ENCODE results near the gene APOL1. TPM values are rescaled to one million over a fixed set of nuclear protein-coding genes. Genes with fewer than 3 reads are reported as not detected.

The APOL1 gene
- total RNA-seq, 4 donors from 2014 or later, result 0.87 to 11.1 (median 6.2) TPM

DNA sequence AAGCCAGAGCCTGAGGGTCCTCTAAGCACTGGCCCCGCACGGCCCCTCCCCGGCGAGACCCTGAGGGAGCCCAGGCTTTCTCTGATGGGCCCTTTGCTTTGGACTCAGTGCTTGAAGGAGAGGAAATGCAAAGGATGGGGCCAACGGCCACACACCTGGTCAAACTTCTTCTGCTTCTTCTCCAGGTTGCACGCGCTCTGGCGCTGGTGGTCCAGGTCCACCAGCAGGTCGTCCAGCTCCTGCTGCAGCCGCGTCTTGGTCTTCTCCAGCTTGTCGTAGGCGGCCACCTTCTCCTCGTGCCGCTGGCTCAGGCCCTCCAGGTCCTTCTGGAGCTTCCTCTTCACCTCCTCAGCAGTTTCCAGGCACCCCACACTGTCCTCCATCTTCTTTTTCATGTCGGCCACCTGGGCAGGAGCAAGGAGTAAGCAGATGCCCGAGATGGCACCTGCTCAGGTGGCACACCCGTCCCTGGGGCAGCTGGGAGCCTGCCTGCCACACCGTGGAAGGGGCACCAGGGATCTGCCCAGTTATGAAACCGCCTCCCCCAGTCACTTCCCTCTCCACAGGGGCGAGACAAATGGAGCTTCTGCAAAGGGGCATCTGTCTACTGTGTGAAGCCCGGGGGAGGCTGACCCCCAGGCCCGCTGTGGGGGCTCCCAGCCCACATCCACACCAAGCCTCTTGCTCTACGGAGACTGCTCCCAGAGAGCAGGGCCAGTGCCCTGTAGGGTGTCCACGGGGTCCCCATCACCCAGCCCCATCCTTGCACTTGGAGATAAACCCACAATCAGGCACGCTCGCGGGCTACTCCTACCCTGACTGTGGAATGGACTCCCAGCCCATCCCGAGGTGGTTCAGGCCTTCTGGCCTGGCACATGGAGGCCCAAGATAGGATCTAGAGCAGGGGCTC is 39.2 kb downstream of the APOL1 start:
- Histone ChIP-seq H3K27ac (no peak overlapping the region), H3K36me3 (peaks cover 3 to 85% of the 10 kb centered on the region in 2 donors)
- intact Hi-C loops (cut with DNase I; ENCODE audit: low total_unique reads), result no loop called here

DNA sequence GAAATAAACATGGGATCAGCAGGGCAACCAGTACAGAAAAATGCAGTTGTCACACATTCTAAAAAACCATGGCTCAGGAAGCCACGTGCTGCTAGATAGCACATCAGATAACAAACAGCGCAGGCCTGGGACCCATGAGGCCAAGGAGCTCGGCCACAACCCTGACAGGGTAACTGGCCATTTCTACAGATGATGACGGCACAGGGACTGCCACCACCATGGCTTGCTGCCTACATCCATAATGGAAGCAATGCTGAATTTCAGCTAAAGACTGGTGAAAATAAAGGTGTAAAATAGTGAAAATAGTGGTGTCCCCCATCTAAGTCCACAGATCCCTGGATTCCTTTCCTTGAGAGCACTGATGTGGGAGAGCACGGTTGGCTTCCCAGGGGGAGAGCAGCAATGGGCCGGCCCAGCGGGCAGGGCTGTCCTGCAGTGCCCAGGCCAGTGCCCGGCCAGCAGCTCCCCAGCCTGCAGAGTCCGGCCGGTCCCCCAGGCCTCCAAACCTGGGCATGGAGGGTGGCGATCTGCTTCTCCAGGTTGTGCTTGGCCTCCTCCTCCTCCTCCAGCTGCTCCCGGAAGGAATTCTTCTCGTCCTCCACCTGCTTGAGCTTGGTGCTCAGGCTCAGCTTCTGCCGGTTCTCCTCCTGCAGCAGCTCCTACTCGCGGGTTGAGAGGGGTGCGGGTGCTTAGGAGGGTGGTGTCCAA is 40.0 kb downstream of the APOL1 start:
- Histone ChIP-seq H3K4me3 (no peak overlapping the region), H3K27me3 (no peaks in the 10 kb centered on the region), H3K27ac (no peak overlapping the region), H3K9me3 (no peaks in the 10 kb centered on the region), H3K36me3 (peaks cover 3 to 85% of the 10 kb centered on the region in 2 donors), H3K4me1 (no peaks in the 10 kb centered on the region)
- no peak for DNase-seq
- TF ChIP-seq, protein P1, sequence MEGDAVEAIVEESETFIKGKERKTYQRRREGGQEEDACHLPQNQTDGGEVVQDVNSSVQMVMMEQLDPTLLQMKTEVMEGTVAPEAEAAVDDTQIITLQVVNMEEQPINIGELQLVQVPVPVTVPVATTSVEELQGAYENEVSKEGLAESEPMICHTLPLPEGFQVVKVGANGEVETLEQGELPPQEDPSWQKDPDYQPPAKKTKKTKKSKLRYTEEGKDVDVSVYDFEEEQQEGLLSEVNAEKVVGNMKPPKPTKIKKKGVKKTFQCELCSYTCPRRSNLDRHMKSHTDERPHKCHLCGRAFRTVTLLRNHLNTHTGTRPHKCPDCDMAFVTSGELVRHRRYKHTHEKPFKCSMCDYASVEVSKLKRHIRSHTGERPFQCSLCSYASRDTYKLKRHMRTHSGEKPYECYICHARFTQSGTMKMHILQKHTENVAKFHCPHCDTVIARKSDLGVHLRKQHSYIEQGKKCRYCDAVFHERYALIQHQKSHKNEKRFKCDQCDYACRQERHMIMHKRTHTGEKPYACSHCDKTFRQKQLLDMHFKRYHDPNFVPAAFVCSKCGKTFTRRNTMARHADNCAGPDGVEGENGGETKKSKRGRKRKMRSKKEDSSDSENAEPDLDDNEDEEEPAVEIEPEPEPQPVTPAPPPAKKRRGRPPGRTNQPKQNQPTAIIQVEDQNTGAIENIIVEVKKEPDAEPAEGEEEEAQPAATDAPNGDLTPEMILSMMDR (IDR thresholded peaks at IDR 0.05 in 4 of 5, conservative IDR thresholded peaks at IDR 0.05 in 1 of 5), result no peak
- TF ChIP-seq POLR2A (IDR thresholded peaks at IDR 0.05), result no peak
- ATAC-seq, result no peak
- intact Hi-C loops (cut with DNase I; ENCODE audit: low total_unique reads), result no loop called here
- in situ Hi-C loops (cut with MboI; ENCODE audit: low sequenced_read_pairs in 4 of 4), result no loop called here

More for the DNA sequence above, 39.2 kb downstream of the APOL1 start:
- no peak for ATAC-seq
- Histone ChIP-seq H3K27me3 (no peaks in the 10 kb centered on the region), H3K4me1 (no peaks in the 10 kb centered on the region), H3K4me3 (no peak overlapping the region), H3K9me3 (no peaks in the 10 kb centered on the region)
- in situ Hi-C loops (cut with MboI; ENCODE audit: low sequenced_read_pairs in 4 of 4), result no loop called here
- TF ChIP-seq, protein P1 (IDR thresholded peaks at IDR 0.05 in 4 of 5, conservative IDR thresholded peaks at IDR 0.05 in 1 of 5), result no peak
- no peak for TF ChIP-seq POLR2A (IDR thresholded peaks at IDR 0.05)
- no peak for DNase-seq

DNA sequence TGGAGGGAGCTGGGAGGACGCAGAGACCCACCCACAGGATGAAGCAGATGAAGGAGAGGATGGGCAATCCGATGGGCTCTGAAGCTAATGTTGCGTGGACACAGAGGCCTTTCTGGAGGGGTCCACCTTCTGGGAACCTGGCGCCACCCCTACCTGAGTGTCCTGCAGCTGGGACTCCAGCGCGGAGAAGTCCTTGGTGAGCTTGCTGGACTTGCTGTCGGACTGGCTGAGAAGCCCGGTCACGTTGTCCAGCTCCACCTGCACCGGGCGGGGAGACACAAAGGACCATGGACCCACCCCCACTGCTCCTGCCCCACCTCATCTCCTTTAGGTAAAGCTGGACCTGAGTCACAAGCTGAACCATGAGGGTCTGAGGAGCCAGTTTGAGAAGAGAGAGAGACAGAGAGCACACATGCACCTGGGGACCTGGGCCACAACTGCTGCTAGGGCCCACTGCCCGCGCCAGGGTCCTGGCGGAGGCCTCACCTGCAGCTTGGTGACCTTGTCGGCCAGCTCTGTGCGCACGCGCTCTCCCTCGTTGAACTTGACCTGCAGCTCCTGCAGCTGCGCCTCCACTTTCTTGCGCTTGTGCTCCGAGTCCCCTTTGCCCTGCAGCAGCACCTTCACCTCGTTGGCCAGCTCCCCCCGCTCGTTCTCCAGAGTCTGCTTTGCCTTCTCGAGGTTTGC is 40.8 kb downstream of the APOL1 start:
- Histone ChIP-seq H3K27me3 (no peaks in the 10 kb centered on the region), H3K27ac (no peak overlapping the region), H3K36me3 (peaks cover 6 to 85% of the 10 kb centered on the region in 2 donors), H3K9me3 (no peaks in the 10 kb centered on the region), H3K4me1 (no peaks in the 10 kb centered on the region), H3K4me3 (no peak overlapping the region)
- TF ChIP-seq, protein P1 (IDR thresholded peaks at IDR 0.05 in 4 of 5, conservative IDR thresholded peaks at IDR 0.05 in 1 of 5), result no peak
- no peak for TF ChIP-seq POLR2A (IDR thresholded peaks at IDR 0.05)
- in situ Hi-C loops (cut with MboI; ENCODE audit: low sequenced_read_pairs in 4 of 4), result no loop called here
- DNase-seq (no peak), ATAC-seq (no peak)
- intact Hi-C loops (cut with DNase I; ENCODE audit: low total_unique reads), result no loop called here

DNA sequence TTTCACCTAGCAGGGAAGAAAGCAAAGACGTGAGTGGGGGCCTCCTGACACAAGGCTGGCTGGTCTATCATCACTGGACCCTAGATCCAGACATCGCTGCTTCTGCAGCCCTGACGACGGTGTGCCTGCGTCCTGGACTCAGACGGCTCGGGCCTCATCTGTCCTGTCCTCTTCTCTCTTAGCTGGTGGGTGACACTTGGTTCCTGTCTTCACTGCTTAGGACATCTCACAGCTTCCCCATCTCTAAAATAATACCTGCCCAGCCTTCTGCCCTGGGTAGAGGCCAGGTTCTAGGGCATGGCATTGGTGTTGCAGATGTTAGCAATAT is 41.3 kb downstream of the APOL1 start:
- no peak overlapping the region for H3K4me3 ChIP-seq
- in situ Hi-C loops (cut with MboI; ENCODE audit: low sequenced_read_pairs in 4 of 4) (no loop called here), intact Hi-C loops (cut with DNase I; ENCODE audit: low total_unique reads) (no loop called here)
- ATAC-seq, result no peak
- H3K4me1 ChIP-seq, result no peaks in the 10 kb centered on the region
- H3K27me3 ChIP-seq, result no peaks in the 10 kb centered on the region
- H3K27ac ChIP-seq, result no peak overlapping the region
- TF ChIP-seq, protein P1 (IDR thresholded peaks at IDR 0.05 in 4 of 5, conservative IDR thresholded peaks at IDR 0.05 in 1 of 5), result no peak
- TF ChIP-seq POLR2A (IDR thresholded peaks at IDR 0.05), result no peak
- DNase-seq, result no peak
- H3K9me3 ChIP-seq, result no peaks in the 10 kb centered on the region
- peaks cover 7 to 85% of the 10 kb centered on the region in 2 donors for H3K36me3 ChIP-seq

All from gastrocnemius medialis (tissue), 4 donors.